ENCODE measurements around the gene CDH8.

DNA sequence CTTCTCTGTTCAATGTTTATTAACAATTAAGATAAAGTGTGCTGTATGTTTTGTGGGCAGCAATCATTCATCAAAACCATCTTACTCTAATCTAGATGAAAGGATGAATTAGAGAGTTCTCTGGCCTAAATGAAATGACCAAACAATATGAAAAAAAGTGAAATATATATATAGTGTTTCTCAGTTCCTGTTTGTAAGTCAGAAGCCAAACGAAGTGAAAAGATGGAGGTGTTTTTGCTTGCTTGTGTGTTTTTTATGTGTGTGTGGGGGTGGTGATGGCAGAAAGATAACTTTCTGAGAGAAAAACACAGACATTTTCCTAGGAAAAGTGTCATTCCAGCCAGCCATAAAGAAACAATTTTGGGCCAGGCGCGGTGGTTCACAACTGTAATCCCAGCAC, 138.6 kb downstream of the CDH8 start:
- TF ChIP-seq CTCF (IDR thresholded peaks at IDR 0.05), result no peak
- TF ChIP-seq POLR2A (IDR thresholded peaks at IDR 0.05), result no peak

Data from body of pancreas (tissue), 4 donors.